ENCODE results near the gene RIMKLB. TPM values are rescaled to one million over a fixed set of nuclear protein-coding genes. Genes with fewer than 3 reads are reported as not detected.

Gene RIMKLB
- polyA plus RNA-seq, 3 donors from 2014 or later: 0.13 to 4.1 (median 1.6) TPM

DNA sequence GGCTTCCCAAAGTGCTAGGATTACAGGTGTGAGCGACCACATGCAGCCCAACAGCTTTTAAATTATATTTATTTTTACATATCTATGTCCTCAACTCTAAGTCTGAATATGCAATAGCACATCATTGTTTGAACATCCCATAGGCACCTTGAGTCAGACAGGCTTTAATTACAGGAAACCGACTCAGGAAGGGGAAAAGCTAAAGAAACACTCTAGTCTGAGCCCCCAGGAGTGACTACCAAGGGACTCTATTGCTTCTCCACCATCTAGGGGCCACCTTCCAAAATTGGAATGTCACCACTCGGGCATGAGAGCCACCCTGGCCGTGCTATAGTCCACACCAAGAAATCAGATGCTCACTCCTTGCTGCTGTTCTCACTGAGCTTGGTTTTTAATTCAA is 21.1 kb upstream of the RIMKLB start:
- DNase-seq: no peak
- Mint-ChIP-seq H3K4me3 (no peak overlapping the region), H3K36me3 (no peaks in the 10 kb centered on the region), H3K9me3 (no peaks in the 10 kb centered on the region), H3K4me1 (no peaks in the 10 kb centered on the region), H3K27ac (no peak overlapping the region), H3K27me3 (ENCODE audit: low read depth in 3 of 3) (peaks cover 0 to 2% (median 1%) of the 10 kb centered on the region in 3 donors)

GRCh38 chr12:8677362-8677761 is 20.4 kb upstream of the RIMKLB start:
- H3K27me3 Mint-ChIP-seq (ENCODE audit: low read depth in 3 of 3): peaks cover 0 to 4% (median 1%) of the 10 kb centered on the region in 3 donors
- no peaks in the 10 kb centered on the region for H3K36me3 Mint-ChIP-seq
- no peaks in the 10 kb centered on the region for H3K9me3 Mint-ChIP-seq
- H3K4me3 Mint-ChIP-seq: no peak overlapping the region
- no peaks in the 10 kb centered on the region for H3K4me1 Mint-ChIP-seq
- no peak for DNase-seq
- no peak overlapping the region for H3K27ac Mint-ChIP-seq

DNA sequence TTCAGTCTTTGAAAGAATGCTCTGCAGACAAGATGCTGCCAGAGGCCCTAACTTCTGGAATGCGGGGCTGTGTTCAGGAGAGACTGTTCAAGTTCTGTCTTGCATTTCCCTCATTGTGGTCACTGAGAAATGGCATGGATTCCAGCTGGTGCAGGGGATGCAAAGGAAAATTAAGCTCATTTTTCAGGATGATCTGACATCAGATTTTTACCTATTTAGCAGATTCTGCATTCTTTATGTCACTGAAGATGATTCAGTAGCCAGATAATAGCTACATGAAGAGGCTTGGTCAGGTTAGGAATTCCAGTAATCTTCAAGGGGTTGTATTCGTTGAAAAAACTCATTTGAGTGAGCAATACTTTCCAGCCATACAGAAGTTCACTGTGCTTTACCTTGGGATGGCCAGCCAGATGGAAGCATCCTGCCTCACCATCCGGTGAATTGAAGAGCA is 19.1 kb upstream of the RIMKLB start:
- Mint-ChIP-seq H3K27ac (no peak overlapping the region), H3K4me3 (no peak overlapping the region), H3K36me3 (no peaks in the 10 kb centered on the region), H3K9me3 (no peaks in the 10 kb centered on the region), H3K4me1 (no peaks in the 10 kb centered on the region), H3K27me3 (ENCODE audit: low read depth in 3 of 3) (peaks cover 0 to 11% (median 1%) of the 10 kb centered on the region in 3 donors)
- no peak for DNase-seq

GRCh38 chr12:8680533-8680932 is 17.3 kb upstream of the RIMKLB start:
- no peaks in the 10 kb centered on the region for H3K4me1 Mint-ChIP-seq
- no peak overlapping the region for H3K4me3 Mint-ChIP-seq
- no peak for DNase-seq
- H3K9me3 Mint-ChIP-seq: no peaks in the 10 kb centered on the region
- no peaks in the 10 kb centered on the region for H3K36me3 Mint-ChIP-seq
- H3K27me3 Mint-ChIP-seq (ENCODE audit: low read depth in 3 of 3): peaks cover 1 to 17% (median 2%) of the 10 kb centered on the region in 3 donors
- H3K27ac Mint-ChIP-seq: no peak overlapping the region

DNA sequence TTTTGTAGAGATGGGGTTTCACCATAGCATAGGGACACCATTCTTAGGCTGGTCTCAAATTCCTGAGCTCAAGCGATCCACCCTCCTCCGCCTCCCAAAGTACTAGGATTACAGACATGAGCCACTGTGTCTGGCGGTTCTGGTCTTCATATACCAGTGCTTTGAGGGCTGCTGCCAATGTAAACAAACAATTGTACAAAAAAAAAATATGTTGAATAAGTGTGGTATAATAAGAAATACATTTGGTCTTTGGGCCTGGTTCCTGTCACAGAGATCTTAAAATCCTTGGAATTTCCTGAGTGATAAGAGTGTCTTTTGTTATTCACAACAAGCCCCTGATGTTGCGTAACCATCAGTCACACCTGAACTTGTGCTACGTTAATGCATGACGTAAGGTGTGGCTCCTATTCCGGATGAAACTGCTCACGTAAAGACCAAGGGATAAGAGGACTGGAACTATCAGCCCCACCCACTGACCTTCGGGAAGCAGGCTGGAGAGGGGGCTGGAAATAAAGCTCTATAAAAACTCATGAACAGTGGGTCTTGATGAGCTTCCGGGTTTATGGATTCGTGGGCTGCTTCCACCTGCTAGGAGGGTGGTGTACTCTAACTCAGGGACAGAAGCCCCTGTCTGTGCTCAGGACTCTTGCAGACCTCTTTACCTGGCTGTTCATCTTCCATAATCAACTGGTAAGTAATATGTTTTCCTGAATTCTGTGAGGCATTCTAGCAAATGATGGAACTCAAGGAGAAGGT is 16.5 kb upstream of the RIMKLB start:
- no peaks in the 10 kb centered on the region for H3K4me1 Mint-ChIP-seq
- H3K9me3 Mint-ChIP-seq: no peaks in the 10 kb centered on the region
- peaks cover 1 to 17% (median 2%) of the 10 kb centered on the region in 3 donors for H3K27me3 Mint-ChIP-seq (ENCODE audit: low read depth in 3 of 3)
- no peaks in the 10 kb centered on the region for H3K36me3 Mint-ChIP-seq
- H3K27ac Mint-ChIP-seq: no peak overlapping the region
- H3K4me3 Mint-ChIP-seq: no peak overlapping the region
- DNase-seq: no peak

- Mint-ChIP-seq H3K4me3 (no peak overlapping the region), H3K27ac (no peak overlapping the region)
- no peak for DNase-seq
These were observed 12.7 kb upstream of the RIMKLB start for GRCh38 chr12:8685051-8685450.

GRCh38 chr12:8687846-8688601 is 9.8 kb upstream of the RIMKLB start:
- no peak for DNase-seq
- Mint-ChIP-seq H3K27me3 (ENCODE audit: low read depth in 3 of 3) (peaks cover 2 to 25% (median 4%) of the 10 kb centered on the region in 3 donors), H3K9me3 (no peaks in the 10 kb centered on the region), H3K27ac (no peak overlapping the region), H3K36me3 (no peaks in the 10 kb centered on the region), H3K4me1 (no peaks in the 10 kb centered on the region), H3K4me3 (no peak overlapping the region)

More at GRCh38 chr12:8685051-8685450, 12.7 kb upstream of the RIMKLB start:
- Mint-ChIP-seq H3K4me1 (no peaks in the 10 kb centered on the region), H3K9me3 (no peaks in the 10 kb centered on the region), H3K36me3 (no peaks in the 10 kb centered on the region), H3K27me3 (ENCODE audit: low read depth in 3 of 3) (peaks cover 2 to 27% (median 2%) of the 10 kb centered on the region in 3 donors)

GRCh38 chr12:8689681-8690080 is 8.1 kb upstream of the RIMKLB start:
- Mint-ChIP-seq H3K27me3 (ENCODE audit: low read depth in 3 of 3) (peaks cover 2 to 19% (median 5%) of the 10 kb centered on the region in 3 donors), H3K36me3 (no peaks in the 10 kb centered on the region), H3K9me3 (no peaks in the 10 kb centered on the region), H3K4me1 (no peaks in the 10 kb centered on the region), H3K27ac (no peak overlapping the region), H3K4me3 (no peak overlapping the region)
- DNase-seq: no peak

DNA sequence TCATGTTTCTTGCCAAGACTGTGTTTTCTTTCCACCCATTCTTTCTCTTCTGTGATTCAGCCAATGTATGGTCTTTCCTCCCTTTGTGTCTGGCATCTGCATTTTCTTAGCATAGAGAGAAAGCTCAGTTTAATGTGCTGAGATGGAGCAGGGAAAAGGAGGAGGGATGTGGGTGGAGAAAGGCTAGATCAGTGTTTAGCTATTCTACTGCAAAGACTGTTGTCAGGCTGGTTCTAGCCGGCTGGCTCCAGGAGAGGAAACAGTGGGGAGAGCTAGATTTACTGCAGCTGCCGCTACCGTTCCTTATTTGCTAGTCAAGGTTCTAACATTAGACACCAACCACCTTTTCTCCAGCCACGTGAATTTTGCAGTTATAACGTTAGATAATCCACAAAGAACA is 5.2 kb upstream of the RIMKLB start:
- Mint-ChIP-seq H3K36me3 (no peaks in the 10 kb centered on the region), H3K27ac (no peak overlapping the region), H3K4me1 (peaks cover 6 to 10% of the 10 kb centered on the region in 2 donors), H3K4me3 (no peak overlapping the region), H3K9me3 (no peaks in the 10 kb centered on the region), H3K27me3 (ENCODE audit: low read depth in 3 of 3) (peaks cover 0 to 14% (median 9%) of the 10 kb centered on the region in 3 donors)
- no peak for DNase-seq

DNA sequence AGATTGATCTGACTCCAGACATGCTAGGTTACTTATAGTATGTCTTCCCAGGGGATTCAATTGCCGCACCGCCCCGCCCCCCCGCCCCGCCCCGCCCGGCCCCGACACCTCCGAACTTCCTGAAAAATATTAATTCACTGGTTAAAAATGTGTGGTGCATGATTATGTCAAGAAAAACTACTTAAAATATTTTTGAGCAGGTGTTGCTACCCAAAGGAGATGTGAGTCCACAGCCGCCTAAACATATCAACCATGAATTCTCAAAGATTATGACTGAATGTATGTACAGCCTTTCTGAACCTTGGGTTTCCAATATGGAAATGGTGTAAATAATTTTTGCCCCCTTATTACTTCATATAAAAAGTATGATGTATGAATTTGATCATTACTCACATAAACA is 2.7 kb upstream of the RIMKLB start:
- peaks cover 19 to 26% of the 10 kb centered on the region in 2 donors for H3K4me1 Mint-ChIP-seq
- DNase-seq: no peak
- no peak overlapping the region for H3K27ac Mint-ChIP-seq
- H3K4me3 Mint-ChIP-seq: no peak overlapping the region
- H3K9me3 Mint-ChIP-seq: no peaks in the 10 kb centered on the region
- H3K27me3 Mint-ChIP-seq (ENCODE audit: low read depth in 3 of 3): peaks cover 0 to 9% (median under 1%) of the 10 kb centered on the region in 3 donors
- no peaks in the 10 kb centered on the region for H3K36me3 Mint-ChIP-seq

DNA sequence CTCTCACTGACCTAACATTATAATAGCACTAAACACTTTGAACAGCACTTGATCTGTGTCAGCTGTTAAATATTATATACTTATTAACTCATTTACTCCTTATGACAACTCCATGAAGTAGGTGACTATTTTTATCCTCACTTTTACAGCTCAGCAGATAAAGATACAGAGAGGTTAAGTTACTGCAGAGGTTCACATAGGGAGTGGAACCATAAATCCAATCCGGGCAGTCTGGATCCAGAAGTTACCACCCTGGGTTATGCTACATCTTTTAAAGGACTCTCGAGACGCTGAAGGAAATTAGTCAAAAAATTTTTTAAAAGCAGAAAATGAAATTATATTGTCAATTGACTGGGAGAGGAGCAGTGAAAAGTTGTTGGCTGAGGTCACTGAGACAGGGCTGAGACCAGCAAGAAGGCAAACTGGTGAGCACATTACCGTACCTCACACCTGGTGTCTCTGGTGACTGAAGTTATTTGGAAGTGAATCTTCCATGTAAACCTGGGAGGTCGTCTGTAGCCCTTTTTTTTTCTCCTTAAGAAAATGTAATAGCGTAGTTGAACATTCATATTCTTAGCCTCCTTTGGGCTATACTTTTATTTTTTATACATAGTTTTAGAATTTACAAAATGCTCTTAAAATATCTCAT is 1.2 kb upstream of the RIMKLB start:
- H3K27me3 Mint-ChIP-seq (ENCODE audit: low read depth in 3 of 3): peaks cover 0 to 7% (median 0%) of the 10 kb centered on the region in 3 donors
- peak overlapping the region; percentile 45 to 89 (median 74) for H3K27ac Mint-ChIP-seq
- peak overlapping the region; percentile 84 to 96 (median 90) for H3K4me3 Mint-ChIP-seq
- H3K36me3 Mint-ChIP-seq: no peaks in the 10 kb centered on the region
- DNase-seq: peak in 1 of 3 donors; percentile 3
- peaks cover 19 to 30% of the 10 kb centered on the region in 2 donors for H3K4me1 Mint-ChIP-seq
- no peaks in the 10 kb centered on the region for H3K9me3 Mint-ChIP-seq

GRCh38 chr12:8697120-8697475 is 693 bp upstream of the RIMKLB start:
- H3K27me3 Mint-ChIP-seq (ENCODE audit: low read depth in 3 of 3): peaks cover 0 to 7% (median 0%) of the 10 kb centered on the region in 3 donors
- H3K27ac Mint-ChIP-seq: peak overlapping the region; percentile 45 to 89 (median 74)
- H3K9me3 Mint-ChIP-seq: no peaks in the 10 kb centered on the region
- DNase-seq: peak; percentile 25 to 44 (median 35)
- peak overlapping the region; percentile 84 to 96 (median 90) for H3K4me3 Mint-ChIP-seq
- H3K36me3 Mint-ChIP-seq: no peaks in the 10 kb centered on the region
- H3K4me1 Mint-ChIP-seq: peaks cover 19 to 30% of the 10 kb centered on the region in 2 donors

DNA sequence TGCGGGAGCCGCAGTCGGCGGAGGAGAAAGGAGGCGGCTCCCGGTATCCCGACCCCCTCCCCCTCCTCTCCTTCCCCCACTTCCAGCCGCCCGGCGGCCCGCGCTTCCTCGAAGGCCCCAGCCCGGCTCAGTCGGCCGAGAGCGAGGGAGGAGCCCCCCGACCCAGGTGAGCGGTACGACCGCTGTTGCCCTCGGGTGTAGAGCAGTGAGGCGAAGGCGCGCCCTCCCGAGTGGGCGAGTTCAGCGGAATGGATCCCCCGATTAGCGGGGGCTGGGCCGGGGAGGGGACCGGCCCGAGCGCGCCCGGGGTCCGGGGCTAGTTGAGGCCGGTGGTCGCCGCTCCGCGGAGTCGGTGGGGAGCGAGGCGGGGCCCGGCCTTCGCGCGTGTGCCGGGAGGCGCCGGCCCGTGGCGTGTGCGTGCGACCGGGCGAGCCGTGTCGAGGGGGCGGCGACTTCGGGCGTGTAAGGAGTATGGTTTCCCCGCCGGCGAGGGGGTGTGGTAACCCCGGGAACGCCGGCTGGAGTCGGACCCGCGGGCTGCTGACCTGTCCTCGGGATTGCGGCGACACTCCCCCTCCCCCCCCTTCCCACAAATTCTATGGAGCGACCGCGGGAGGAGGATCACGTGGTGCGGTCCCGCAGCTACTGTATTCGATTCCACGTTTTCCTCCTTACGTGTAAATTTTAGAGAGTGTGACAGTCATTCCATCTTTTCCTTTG is 501 bp downstream of the RIMKLB start:
- Mint-ChIP-seq H3K9me3 (no peaks in the 10 kb centered on the region), H3K4me1 (peaks cover 19 to 30% of the 10 kb centered on the region in 2 donors), H3K36me3 (no peaks in the 10 kb centered on the region), H3K27ac (peak overlapping the region; percentile 7 to 91 (median 62)), H3K27me3 (ENCODE audit: low read depth in 3 of 3) (peaks cover 0 to 6% (median 0%) of the 10 kb centered on the region in 3 donors), H3K4me3 (peak overlapping the region; percentile 84 to 96 (median 90))
- peak; percentile 43 to 45 (median 44) for DNase-seq
